Measurements from ENCODE around the gene GMPR.

GMPR gene

DNA sequence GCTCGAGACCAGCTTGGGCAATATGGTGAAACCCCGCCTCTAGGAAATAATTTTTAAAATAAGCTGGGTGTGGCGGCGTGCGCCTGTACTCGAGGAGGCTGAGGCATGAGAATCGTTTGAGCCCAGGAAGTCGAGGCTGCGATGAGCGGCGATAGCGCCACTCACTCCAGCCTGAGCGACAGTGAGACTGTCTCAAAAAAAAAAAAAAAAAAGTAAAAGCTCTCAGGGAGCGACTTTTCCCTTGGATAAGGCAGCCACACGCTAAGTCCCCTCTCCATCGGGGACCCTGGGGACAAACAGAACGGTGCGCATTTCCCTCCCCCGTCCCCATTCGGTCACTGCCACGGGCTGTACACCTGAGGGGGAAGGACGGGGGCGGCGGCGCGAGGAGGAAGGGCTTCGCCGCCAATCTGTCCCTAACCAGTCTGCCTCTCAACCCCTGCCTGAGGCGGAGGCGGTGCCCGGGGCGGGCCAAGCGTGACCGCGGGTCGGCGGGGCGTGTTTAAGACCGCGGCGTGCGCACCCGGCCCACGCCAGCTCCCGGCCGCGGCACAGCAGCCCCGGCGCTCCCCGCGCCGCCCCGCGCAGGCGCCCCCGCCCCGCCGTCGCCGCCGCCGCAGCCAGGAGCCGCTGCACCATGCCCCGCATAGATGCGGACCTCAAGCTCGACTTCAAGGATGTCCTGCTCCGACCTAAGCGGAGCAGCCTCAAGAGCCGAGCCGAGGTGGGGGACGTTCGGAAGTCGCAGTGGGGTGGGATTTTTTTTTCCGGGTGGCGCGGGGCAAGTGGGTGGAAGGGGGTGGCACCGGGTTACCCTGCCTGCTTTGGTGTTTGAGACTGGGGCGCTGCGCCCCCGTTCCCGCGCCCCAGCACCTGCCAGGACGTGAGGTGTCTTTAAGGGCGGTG, at the start of gene GMPR:
GMPR (plus strand) TSS at position 531 of the 906 bp plus-strand sequence; CDS start at position 638, 107 bp downstream.
- Mint-ChIP-seq H3K36me3 (no peaks in the 10 kb centered on the region), H3K4me3 (peak within 1 kb of the TSS; percentile 96), H3K9me3 (no peaks in the 10 kb centered on the region), H3K4me1 (peaks cover 26% of the 10 kb centered on the region), H3K27me3 (peaks cover 12% of the 10 kb centered on the region), H3K27ac (peak within 1 kb of the TSS; percentile 71)
- DNase-seq (ENCODE audit: low spot score in 2 of 2), result peak; percentile 47 to 60
- ATAC-seq (ENCODE audit: low read depth), result peak; percentile 86

DNA sequence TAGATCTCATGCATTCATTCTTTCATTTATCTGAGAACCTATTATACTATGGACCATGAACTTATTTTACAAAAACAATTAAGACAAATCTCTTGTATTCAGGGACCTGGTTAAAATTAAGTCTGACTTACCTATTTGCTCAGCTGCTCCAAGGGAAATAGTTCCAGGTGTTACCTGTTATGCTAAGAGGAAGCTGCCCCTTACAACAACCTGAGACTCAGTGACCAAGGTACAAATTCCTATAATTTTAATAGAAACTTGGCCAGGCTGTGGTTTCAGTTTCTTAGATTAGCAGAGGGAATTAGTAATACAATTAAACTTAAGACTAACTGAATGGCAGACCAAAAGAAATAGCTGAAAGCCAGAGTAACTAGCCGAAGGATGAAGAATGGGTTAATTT, 48.2 kb upstream of the GMPR start:
- H3K9me3 Mint-ChIP-seq, result no peaks in the 10 kb centered on the region
- no peak overlapping the region for H3K27ac Mint-ChIP-seq
- DNase-seq (ENCODE audit: low spot score in 2 of 2), result no peak
- ATAC-seq (ENCODE audit: low read depth), result no peak
- H3K4me3 Mint-ChIP-seq, result no peak overlapping the region
- no peaks in the 10 kb centered on the region for H3K4me1 Mint-ChIP-seq
- peaks cover 5% of the 10 kb centered on the region for H3K27me3 Mint-ChIP-seq
- no peaks in the 10 kb centered on the region for H3K36me3 Mint-ChIP-seq

DNA sequence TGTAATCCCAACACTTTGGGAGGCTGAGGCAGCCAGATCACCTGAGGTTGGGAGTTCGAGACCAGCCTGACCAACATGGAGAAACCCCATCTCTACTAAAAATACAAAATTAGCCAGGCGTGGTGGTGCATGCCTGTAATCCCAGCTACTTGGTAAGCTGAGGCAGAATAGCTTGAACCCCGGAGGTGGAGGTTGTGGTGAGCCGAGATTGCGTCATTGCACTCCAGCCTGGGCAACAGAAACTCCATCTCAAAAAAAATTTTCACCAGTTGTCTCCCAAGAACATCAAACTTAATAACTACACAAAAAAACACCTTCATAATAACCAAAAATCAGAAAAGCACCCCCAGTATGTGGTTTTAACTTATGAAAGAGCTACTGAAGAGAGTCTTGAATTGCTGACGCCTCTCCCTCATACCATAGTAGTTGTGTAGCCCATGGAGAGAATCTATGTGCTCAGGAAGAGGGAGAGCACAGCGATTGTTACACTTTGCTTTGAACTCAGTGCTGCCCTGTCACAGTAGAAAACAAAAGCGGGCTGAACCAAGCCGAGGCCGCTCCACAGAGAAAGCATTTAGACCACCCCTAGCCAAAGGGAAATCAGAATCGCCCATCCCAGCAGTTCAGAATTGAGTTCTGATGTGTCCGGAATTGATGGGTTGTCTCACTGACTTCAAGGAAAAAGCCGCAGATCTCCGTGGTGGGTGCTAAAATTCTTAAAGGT, 42.0 kb upstream of the GMPR start:
- Mint-ChIP-seq H3K4me1 (peaks cover under 1% of the 10 kb centered on the region), H3K4me3 (no peak overlapping the region), H3K9me3 (no peaks in the 10 kb centered on the region), H3K27me3 (peaks cover 4% of the 10 kb centered on the region), H3K27ac (no peak overlapping the region), H3K36me3 (no peaks in the 10 kb centered on the region)
- no peak for DNase-seq (ENCODE audit: low spot score in 2 of 2)
- no peak for ATAC-seq (ENCODE audit: low read depth)

DNA sequence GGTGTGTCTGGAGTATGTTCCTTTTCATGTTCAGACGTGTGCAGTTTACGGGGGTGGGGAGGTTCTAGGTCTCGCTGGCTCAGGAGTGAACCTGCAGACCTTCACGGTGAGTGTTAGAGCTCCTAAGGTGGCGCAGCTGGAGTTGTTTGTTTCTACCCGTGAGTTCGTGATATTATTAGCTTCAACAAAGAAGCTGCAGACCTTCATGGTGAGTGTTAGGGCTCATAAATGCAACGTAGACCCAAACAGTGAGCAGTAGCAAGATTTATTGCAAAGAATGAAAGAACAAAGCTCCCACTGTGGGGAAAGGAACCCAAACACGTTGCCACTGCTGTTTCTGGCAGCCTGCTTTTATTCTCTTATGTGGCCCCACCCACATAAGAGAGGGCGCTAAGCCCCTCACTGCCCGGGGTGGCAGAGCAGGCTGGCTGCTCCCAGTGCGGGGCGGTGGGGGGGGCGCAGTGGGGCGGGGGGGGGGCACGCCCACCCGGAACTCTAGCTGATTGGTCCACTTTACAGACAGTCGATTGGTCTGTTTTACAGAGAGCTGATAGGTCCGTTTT, 41.3 kb upstream of the GMPR start:
- H3K4me1 Mint-ChIP-seq, result peaks cover 2% of the 10 kb centered on the region
- ATAC-seq (ENCODE audit: low read depth) (no peak), DNase-seq (ENCODE audit: low spot score in 2 of 2) (no peak)
- no peaks in the 10 kb centered on the region for H3K36me3 Mint-ChIP-seq
- H3K4me3 Mint-ChIP-seq, result no peak overlapping the region
- H3K27ac Mint-ChIP-seq, result no peak overlapping the region
- H3K27me3 Mint-ChIP-seq, result peaks cover 4% of the 10 kb centered on the region
- H3K9me3 Mint-ChIP-seq, result no peaks in the 10 kb centered on the region

- Mint-ChIP-seq H3K4me3 (no peak overlapping the region), H3K27me3 (peaks cover 2% of the 10 kb centered on the region), H3K4me1 (peaks cover 2% of the 10 kb centered on the region), H3K9me3 (no peaks in the 10 kb centered on the region), H3K27ac (no peak overlapping the region), H3K36me3 (no peaks in the 10 kb centered on the region)
- no peak for ATAC-seq (ENCODE audit: low read depth)
- no peak for DNase-seq (ENCODE audit: low spot score in 2 of 2)
Observed at GRCh38 chr6:16198061-16198705, 40.2 kb upstream of the GMPR start.

- ATAC-seq (ENCODE audit: low read depth), result no peak
- Mint-ChIP-seq H3K4me1 (peaks cover 2% of the 10 kb centered on the region), H3K27ac (no peak overlapping the region), H3K4me3 (no peak overlapping the region), H3K36me3 (no peaks in the 10 kb centered on the region), H3K27me3 (peaks cover 2% of the 10 kb centered on the region), H3K9me3 (no peaks in the 10 kb centered on the region)
- no peak for DNase-seq (ENCODE audit: low spot score in 2 of 2)
Observed at GRCh38 chr6:16199804-16200203, 38.6 kb upstream of the GMPR start.

- peaks cover 6% of the 10 kb centered on the region for H3K4me1 Mint-ChIP-seq
- no peak for DNase-seq (ENCODE audit: low spot score in 2 of 2)
- H3K9me3 Mint-ChIP-seq, result no peaks in the 10 kb centered on the region
Observed at GRCh38 chr6:16200321-16200883, 38.0 kb upstream of the GMPR start.

GRCh38 chr6:16201706-16202105, 36.7 kb upstream of the GMPR start:
- Mint-ChIP-seq H3K27me3 (no peaks in the 10 kb centered on the region), H3K27ac (no peak overlapping the region), H3K9me3 (no peaks in the 10 kb centered on the region), H3K4me1 (peaks cover 15% of the 10 kb centered on the region), H3K4me3 (no peak overlapping the region), H3K36me3 (no peaks in the 10 kb centered on the region)
- ATAC-seq (ENCODE audit: low read depth) (no peak), DNase-seq (ENCODE audit: low spot score in 2 of 2) (no peak)

More at GRCh38 chr6:16200321-16200883, 38.0 kb upstream of the GMPR start:
- no peak overlapping the region for H3K27ac Mint-ChIP-seq
- ATAC-seq (ENCODE audit: low read depth), result no peak
- no peaks in the 10 kb centered on the region for H3K36me3 Mint-ChIP-seq
- peaks cover 2% of the 10 kb centered on the region for H3K27me3 Mint-ChIP-seq
- no peak overlapping the region for H3K4me3 Mint-ChIP-seq

DNA sequence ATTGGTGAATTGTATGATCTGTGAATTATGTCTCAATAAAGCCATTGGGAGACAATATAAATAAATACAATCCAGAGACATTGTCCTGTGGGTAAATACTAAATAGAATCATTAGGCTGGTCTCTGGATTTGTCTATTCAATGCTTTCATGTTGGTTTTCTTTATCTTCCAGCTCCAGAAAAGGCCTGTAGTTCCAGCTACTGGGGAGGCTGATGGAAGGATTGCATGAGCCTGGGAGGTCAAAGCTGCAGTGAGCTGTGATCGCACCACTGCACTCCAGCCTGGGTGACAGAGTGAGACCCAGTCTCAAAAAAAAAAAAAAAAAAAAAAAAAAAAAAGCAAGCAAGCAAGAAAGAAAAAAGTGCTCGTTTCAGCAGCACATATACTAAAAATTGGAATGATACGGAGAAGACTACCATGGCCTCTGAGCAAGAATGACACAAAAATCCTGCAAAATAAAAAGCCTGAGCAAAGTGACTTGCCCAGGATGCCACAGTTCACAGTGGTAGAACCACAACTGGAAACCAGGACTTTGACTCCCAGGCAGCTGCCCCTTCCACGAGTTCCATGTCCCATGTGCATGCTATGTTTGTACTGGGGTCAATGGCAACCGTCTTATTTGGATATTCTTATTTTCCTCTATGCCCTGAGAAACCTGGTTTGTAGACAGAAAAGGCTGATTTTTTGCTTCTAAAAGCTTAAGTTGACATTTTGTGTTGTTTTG, 33.6 kb upstream of the GMPR start:
- no peaks in the 10 kb centered on the region for H3K36me3 Mint-ChIP-seq
- no peaks in the 10 kb centered on the region for H3K9me3 Mint-ChIP-seq
- DNase-seq (ENCODE audit: low spot score in 2 of 2) (no peak), ATAC-seq (ENCODE audit: low read depth) (no peak)
- H3K4me3 Mint-ChIP-seq, result peak overlapping the region; percentile 39
- peaks cover 9% of the 10 kb centered on the region for H3K27me3 Mint-ChIP-seq
- H3K27ac Mint-ChIP-seq, result peak overlapping the region; percentile 91
- H3K4me1 Mint-ChIP-seq, result peaks cover 15% of the 10 kb centered on the region

GRCh38 chr6:16205377-16206144, 32.8 kb upstream of the GMPR start:
- ATAC-seq (ENCODE audit: low read depth), result peak; percentile 88
- DNase-seq (ENCODE audit: low spot score in 2 of 2), result peak; percentile 46 to 52
- Mint-ChIP-seq H3K27ac (peak overlapping the region; percentile 91), H3K9me3 (no peaks in the 10 kb centered on the region), H3K4me1 (peaks cover 15% of the 10 kb centered on the region), H3K36me3 (no peaks in the 10 kb centered on the region), H3K4me3 (peak overlapping the region; percentile 39), H3K27me3 (peaks cover 9% of the 10 kb centered on the region)

GRCh38 chr6:16206595-16207037, 31.8 kb upstream of the GMPR start:
- peak overlapping the region; percentile 91 for H3K27ac Mint-ChIP-seq
- H3K4me3 Mint-ChIP-seq, result no peak overlapping the region
- ATAC-seq (ENCODE audit: low read depth) (no peak), DNase-seq (ENCODE audit: low spot score in 2 of 2) (peak; percentile 50 to 53)
- H3K9me3 Mint-ChIP-seq, result no peaks in the 10 kb centered on the region
- H3K27me3 Mint-ChIP-seq, result peaks cover 10% of the 10 kb centered on the region
- no peaks in the 10 kb centered on the region for H3K36me3 Mint-ChIP-seq
- H3K4me1 Mint-ChIP-seq, result peaks cover 13% of the 10 kb centered on the region

- H3K4me1 Mint-ChIP-seq, result peaks cover 13% of the 10 kb centered on the region
- no peak for ATAC-seq (ENCODE audit: low read depth)
- no peak for DNase-seq (ENCODE audit: low spot score in 2 of 2)
- H3K9me3 Mint-ChIP-seq, result no peaks in the 10 kb centered on the region
- no peak overlapping the region for H3K4me3 Mint-ChIP-seq
- H3K36me3 Mint-ChIP-seq, result no peaks in the 10 kb centered on the region
- peaks cover 14% of the 10 kb centered on the region for H3K27me3 Mint-ChIP-seq
- H3K27ac Mint-ChIP-seq, result no peak overlapping the region
Observed at GRCh38 chr6:16208989-16209388, 29.4 kb upstream of the GMPR start.
